GM12872 (cell line): ENCODE data around the gene ACTC1.

Experiments
- TF ChIP-seq, protein P1 (sequence below): IDR thresholded peaks from 3 replicates; pipeline ENCODE4 v1.5.1; 2011; ENCODE audit warnings: low read depth, mild to moderate bottlenecking, low read length, moderate library complexity; ENCODE audit not compliant: insufficient read depth

The ACTC1 gene

DNA sequence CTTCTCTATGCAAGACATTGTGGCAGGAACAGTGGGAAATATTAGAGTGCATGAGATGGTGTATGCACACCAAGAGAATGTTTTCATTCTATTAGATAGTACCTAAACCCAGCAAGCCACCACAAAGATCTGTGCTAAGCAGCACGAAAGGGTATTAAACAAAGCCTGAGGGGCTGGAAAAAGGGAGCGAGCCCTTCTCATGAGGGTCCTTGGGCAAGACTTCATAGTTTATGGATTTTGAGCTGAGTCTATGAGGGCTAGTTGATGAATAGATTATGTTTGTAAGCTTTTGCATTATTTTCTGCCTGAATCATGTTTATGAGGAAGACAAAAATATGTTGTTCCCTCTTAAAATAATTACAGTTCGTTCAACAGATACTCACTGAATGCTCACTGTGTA lies 9.4 kb upstream of the ACTC1 start:
- TF ChIP-seq, protein P1, sequence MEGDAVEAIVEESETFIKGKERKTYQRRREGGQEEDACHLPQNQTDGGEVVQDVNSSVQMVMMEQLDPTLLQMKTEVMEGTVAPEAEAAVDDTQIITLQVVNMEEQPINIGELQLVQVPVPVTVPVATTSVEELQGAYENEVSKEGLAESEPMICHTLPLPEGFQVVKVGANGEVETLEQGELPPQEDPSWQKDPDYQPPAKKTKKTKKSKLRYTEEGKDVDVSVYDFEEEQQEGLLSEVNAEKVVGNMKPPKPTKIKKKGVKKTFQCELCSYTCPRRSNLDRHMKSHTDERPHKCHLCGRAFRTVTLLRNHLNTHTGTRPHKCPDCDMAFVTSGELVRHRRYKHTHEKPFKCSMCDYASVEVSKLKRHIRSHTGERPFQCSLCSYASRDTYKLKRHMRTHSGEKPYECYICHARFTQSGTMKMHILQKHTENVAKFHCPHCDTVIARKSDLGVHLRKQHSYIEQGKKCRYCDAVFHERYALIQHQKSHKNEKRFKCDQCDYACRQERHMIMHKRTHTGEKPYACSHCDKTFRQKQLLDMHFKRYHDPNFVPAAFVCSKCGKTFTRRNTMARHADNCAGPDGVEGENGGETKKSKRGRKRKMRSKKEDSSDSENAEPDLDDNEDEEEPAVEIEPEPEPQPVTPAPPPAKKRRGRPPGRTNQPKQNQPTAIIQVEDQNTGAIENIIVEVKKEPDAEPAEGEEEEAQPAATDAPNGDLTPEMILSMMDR: no peak

DNA sequence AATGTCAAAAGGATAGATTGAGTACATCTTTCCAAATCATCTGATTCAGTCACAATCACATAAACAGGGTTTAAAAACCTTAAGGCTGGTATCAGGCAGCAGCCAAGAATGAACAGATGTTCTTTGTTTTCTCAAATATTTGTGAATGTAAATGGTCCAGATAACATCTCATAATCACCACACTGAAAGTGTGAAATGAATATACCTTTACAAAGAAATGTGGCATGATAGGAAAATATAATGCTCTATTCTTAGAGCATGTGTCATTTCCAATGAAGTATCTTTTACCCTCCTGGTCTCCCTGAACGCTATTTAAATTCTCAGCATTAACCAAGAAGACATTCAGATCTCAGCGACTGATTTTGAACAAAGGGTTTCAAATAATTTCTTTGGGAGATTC lies 8.8 kb upstream of the ACTC1 start:
- TF ChIP-seq, protein P1: no peak

DNA sequence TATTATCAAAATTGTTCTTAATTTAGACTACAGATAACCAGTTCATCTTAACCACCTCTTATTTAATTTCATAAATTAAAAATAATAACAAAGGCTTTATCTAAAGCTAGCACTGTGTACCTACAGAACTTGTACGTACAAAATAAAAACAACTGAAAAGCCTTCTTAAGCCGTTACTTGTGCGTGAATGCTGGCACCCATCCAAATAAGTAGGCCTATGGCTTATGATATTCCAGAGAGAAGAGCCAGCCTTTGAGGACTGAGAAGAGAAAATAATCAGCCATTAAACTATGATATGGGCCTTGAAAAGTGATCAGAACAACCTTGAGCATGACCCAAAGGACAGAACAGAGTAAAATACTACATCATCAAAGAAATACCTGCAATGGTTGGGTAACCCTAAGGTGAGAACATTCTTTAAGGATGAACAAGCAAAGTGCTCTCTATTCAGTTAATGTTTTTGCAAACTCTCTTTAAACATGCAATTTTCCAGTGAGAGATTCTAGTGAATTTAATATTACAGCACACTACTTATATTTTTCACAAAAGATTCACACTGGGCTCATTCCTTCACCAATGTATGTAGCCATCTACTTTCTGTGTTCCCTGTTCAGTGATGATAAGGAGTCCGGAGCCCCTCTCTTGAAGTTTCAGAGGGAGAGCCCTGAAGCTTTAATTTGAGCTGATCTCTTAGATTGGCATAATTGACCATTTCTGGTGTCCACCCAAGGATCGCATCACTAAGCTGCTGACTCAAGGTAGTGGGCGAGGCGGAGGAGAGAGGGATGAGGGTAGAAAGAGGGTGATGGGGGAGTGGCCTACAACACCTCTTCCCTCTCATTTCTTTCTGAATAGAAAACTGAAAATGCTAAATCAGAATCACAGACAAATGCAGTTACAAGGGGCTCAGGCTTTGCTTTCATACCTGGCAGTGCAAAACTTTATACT lies 7.7 kb upstream of the ACTC1 start:
- TF ChIP-seq, protein P1: no peak

DNA sequence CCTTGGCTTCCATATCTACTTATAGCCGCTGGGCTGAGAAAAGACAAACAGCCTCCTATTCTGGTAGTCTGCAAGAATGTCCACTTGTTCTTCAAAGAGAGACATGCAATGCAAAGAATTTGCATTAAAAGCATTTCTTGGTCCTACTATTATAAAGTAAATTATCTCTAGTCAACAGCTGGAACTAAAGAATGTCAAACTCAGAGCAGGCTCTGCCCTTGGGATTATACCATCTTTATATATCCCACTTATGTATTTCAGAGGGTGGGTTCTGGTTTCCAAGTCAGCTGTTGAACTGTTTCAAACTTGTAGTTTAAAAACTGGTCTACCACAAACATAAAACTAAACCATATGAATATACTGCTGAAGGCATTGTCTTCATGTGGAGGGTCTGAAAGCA lies 7.0 kb upstream of the ACTC1 start:
- TF ChIP-seq, protein P1: no peak

DNA sequence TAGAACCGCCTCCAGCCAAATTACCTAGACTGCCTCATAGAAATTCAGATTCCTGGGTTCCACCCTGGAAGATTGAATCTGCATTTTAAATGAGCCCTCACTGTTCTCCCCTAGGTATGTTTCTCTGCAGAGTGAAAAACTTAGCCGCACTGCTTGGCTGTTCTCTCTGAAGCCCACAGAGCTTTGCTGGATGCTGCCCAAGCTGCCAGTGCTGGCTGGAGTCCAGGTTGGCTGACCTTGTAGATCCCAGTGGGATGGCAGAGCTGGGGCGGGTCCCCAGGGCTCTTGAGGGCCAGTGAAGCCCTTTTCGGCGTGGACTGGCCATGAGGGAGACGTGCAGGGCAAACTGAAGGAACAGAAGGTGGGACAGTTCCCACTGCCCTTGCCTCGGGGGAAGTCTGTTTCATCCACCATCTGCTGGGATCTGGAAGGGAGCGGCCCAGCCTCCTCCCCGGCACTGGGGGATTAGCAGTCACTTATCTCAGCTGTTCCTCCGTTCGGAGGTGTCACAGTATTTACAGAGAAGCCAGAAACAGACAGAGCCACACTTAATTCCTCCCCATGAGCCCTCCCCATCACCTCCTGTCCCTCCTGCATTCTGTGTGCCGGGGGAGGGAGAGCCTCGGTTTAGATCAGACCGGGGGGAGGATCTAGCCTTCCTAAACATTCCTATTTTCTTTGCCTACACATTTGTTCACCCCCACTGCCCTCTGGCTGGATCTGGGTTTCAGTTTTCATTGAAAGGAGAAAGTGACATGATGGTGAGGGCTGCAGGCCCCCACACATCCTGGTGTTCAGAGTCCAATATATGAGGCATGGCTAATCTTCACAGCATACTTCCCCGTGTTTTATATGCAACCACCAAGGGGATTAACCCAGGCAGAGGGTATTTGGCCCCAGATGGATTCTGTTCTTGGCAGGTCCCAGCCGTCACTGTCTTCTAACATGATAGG lies 4.1 kb upstream of the ACTC1 start:
- TF ChIP-seq, protein P1: no peak

DNA sequence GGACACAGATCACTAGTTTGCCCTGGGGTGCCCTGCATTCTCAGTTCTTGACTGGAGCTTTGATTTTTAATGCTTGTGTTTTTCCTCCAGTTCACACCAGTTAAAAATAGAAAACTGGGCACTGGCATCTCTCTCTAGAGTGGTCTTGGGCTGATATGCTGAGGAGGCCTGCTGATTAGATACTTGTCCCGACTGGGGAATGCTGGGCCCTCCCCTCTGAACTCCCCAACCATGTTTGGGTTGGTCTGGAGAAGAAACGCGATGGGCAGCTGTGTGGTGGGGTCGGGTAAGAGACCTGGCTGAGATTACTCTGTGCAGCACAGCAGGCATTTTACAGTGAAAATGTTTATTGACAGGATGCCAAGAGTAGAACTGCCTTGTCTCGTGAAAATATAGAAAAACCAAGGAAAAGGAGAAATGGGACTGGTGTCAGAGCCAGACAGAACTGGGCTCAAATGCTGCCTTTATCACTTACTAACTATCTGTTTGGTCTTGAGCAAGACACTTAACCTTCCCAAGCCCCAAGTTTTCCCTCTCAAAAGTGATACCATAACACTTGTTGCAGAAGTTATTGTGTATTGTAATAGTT lies 1.6 kb upstream of the ACTC1 start:
- TF ChIP-seq, protein P1: no peak
